GM12864 (cell line): ENCODE results near the gene CEP89.

Source experiments
- DNase-seq: peaks from one replicate; pipeline ENCODE4 v3.0.0-alpha.2; 2011; ENCODE audit warnings: low read depth
- H3K4me3 ChIP-seq: 2 replicates; pipeline ENCODE4 v1.5.1; 2011; ENCODE audit warnings: mild to moderate bottlenecking, low read depth, low read length, control low read depth
- CTCF ChIP-seq: IDR thresholded peaks from 2 replicates; pipeline ENCODE4 v1.5.1; 2011; ENCODE audit warnings: low read depth, mild to moderate bottlenecking, moderate library complexity, low read length, control low read depth, inconsistent platforms; ENCODE audit errors: missing control alignments

CEP89 gene

DNA sequence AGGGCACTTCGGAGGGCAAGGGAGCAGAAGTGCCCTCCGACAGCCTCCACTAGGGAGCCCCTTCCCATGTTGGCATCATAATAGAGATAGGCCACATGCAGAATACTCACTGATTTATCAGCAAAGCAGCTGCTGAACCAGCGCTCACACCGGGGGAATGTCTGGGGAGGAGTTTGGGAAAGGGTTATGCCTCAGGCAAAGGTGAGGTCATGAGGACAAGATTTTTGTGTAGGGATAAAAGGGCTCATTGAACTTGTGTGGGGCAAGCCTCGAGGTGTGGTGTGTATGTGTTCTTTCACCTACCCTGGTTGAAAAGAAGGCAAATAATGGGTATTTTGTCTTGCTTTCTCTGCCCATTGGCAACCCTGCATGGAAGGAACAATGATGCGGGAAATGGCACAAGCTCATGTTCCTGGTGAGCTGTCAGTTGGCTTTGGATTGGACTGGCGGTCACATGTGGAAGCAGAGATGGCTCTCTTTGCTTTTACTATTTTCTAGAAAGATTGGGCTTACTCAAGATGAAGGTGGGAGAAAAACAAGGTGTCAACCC lies 63.0 kb downstream of the CEP89 start:
- TF ChIP-seq CTCF = no peak
- DNase-seq = no peak
- no peak overlapping the region for H3K4me3 ChIP-seq

DNA sequence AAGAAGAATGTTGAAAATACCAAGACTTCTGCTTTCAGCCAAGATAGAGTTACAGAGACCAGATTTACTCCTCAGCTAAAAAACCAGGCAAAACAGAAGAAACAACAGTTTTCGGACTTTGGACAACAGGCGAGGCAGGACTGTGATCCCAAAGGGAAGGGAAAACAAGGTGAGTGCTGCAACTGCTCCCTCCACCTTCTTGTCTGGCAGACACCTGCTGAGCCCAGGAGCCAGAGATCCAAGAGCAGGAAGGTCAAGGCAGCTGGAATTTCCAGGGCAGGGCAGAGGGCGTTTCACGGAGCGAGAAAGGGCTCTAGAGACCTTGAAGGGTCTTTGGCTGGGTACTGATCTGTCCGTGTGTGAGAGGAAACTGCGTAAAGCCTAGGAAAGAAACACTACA lies 69.3 kb downstream of the CEP89 start:
- no peak for TF ChIP-seq CTCF
- no peak for DNase-seq

GRCh38 chr19:32901504-32902161 lies 70.1 kb downstream of the CEP89 start:
- no peak for DNase-seq
- TF ChIP-seq CTCF = no peak
- H3K4me3 ChIP-seq = no peak overlapping the region

More for the DNA sequence above, 69.3 kb downstream of the CEP89 start:
- no peak overlapping the region for H3K4me3 ChIP-seq

GRCh38 chr19:32896516-32897214 lies 75.1 kb downstream of the CEP89 start:
- no peak overlapping the region for H3K4me3 ChIP-seq
- TF ChIP-seq CTCF = no peak
- DNase-seq = no peak

DNA sequence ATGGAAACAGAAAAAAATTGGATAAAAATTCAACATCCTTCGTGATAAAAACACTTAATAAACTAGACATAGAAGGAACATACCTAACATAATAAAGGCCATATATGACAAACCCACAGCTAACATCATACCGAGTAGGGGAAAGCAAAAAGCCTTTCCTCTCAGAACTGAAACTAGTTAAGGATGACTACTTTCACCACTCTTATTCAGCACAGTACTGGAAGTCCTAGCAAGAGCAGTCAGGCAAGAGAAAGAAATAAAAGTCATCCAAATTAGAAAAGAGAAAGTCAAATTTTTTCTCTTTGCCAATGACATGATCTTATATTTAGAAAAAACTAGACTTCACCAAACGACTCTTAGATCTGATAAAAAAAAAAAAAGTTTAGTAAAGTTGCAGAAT lies 76.4 kb downstream of the CEP89 start:
- no peak for TF ChIP-seq CTCF
- H3K4me3 ChIP-seq = no peak overlapping the region
- DNase-seq = peak; percentile 12

- TF ChIP-seq CTCF = no peak
- no peak overlapping the region for H3K4me3 ChIP-seq
- DNase-seq = no peak
Measured at GRCh38 chr19:32891609-32892008, 80.1 kb downstream of the CEP89 start.
